HuH-7 (cell line): Measurements from ENCODE around the gene ETV7.
"Not testable (repeated sequence)": the region's sequence is repeated elsewhere in the genome, so short reads cannot be mapped to it uniquely, and the experiment has no call there.

Source experiments
- DNase-seq: peaks from one replicate; pipeline ENCODE4 v3.0.0; 2011; ENCODE audit warnings: low spot score

ETV7 gene

DNA sequence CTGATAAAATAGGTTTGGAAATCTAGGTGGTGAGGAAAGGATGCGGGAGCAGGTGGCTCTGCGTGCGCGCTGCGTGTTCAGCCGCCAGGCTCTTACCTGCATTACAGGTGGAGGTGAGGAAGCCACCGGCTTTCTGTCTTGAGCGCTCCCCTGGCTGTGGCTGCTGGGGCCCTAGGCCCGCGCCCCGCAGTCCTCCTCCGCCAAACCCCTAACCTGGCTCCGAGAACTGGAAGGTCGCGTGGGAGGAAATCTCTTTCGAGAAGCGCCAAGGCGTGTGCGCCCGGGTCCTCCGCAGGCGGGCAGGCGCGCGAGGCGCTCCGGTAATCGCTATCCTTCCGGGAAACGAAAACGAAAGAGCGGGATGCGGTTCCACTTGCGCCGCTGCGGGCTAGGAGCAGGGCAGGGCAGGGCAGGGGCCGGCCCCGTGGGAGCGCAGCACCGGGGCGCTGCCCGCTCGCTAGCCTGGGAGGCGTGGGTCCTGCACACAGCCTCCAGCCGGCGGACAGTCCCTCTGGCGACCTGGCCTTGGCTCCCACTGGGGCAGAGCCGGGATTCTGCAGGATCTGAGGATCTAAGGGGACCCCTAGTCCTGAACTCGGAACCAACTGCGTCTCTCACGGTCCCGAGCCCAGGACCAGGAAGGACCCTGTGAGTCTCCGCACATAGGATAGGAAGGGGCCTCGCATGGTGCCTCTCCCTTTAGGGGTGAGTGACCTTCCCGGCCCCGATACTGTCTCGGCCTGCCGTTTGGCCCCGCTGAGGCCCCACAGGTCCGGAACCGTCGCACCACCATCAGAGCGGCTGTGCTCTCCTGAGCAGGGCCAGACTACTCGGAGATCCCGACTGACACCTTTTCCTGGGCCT is at the start of gene ETV7:
ETV7 (minus strand) TSS at position 230 of the 864 bp plus-strand sequence; CDS start at position 102, 128 bp downstream.
- no peak for DNase-seq

DNA sequence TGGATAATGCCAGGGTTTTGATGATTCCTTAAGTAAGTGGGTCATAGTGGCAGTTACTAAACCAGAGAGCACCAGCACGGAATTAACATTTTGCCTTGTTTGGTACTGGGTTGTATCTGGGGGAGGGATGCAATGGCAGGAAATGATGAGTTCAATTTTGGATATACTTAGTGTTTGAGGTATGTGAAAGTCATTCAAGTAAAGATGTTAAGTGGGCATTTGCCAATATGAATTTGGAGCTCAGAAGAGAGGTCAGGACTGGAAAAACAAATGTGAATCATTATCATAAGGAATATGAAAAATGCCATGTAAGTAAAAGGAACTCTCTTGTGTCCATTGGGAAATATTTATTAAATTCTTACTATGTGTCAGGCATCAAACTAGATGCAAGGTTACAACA is 49.0 kb upstream of the ETV7 start:
- no peak for DNase-seq

DNA sequence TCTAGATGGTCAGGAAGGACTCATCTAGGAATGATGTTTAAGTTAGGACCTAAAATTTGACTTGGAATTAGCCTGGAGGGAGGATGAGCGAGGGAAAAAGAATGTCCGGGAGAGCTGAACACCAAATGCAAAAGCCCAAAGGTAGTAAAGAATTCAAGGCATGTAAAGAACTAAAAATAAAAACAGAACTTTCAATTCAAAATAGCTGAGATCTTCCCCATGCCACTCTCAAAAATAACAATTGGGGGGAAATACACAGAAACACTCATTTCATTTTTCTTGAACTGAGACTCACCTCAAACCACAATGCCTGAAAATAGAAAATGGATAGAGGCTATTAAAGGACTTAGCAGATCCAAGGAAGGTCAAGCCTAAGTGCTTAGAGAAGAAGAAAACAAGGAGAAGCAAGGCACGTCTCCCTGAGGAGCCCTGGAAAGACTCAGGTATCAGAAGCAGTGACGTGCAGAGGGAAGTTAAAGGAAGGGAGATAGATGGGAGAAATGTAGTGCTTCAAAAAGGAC is 44.7 kb upstream of the ETV7 start:
- no peak for DNase-seq

DNA sequence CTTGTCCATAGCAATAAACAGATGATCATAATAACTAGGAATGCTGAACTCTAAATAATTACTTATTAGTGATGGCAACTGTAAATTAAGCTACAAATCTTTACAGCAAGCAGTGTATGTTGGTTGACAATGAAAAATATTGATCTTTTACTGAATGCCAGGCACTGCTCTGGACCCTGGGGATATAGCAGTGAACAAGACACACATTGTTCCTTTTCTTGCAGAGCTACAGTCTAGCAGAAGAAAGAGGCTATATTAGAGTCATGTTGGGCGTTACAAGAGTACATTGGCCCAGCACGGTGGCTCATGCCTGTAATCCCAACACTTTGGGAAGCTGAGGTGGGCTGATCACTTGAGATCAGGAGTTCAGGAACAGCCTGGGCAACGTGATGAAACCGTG is 43.7 kb upstream of the ETV7 start:
- no peak for DNase-seq

DNA sequence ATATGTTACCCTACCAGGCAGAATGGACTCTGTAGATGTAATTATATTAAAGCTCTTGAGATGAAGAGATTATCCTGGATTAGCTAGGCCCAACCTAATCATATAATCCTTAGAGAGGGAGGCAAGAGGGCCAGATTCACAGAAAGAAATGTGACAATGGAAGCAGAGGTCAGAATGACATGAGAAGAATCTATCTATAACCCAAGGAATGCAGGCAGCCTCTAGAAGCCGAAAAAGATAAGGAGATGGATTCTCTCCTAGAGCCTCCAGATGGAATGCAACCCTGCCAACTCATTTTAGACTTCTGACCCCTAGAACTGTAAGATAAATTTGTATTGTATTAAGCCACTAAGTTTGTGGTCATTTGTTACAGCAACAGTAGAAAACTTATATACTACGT is 42.9 kb upstream of the ETV7 start:
- no peak for DNase-seq

DNA sequence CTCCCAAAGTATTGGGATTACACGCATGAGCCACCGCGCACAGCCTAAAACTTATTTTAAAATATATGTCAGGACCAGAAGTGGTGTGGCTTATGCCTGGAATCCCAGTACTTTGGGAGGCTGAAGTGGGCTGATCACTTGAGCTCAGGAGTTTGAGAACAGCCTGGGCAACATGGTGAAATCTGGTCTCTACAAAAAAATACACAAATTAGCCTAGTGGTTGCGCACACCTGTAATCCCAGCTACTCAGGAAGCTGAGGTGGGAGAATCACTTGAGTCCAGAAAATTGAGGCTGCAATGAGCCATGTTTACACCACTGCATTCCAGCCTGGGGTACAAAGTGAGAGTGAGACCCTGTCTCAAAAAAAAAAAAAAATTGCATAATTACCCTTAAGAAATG is 41.4 kb upstream of the ETV7 start:
- no peak for DNase-seq

DNA sequence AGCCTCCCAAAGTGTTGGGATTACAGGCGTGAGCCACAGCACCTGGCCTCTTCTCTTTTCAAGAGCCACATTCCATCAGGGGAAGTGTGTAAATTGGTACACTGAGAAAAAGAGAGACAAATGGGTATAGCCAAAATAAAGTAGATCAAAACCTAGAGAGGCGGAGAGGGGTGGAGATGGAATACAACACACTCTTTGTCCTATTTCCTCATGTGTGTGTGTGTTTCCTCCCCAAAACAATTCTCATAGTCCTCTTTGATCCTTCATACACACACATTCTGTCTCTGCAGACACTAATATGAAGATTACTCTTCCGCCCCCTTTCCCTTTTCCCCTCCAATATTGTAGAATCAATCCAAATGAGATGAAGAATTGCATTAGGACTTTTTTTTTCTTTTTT is 39.2 kb upstream of the ETV7 start:
- no peak for DNase-seq

DNA sequence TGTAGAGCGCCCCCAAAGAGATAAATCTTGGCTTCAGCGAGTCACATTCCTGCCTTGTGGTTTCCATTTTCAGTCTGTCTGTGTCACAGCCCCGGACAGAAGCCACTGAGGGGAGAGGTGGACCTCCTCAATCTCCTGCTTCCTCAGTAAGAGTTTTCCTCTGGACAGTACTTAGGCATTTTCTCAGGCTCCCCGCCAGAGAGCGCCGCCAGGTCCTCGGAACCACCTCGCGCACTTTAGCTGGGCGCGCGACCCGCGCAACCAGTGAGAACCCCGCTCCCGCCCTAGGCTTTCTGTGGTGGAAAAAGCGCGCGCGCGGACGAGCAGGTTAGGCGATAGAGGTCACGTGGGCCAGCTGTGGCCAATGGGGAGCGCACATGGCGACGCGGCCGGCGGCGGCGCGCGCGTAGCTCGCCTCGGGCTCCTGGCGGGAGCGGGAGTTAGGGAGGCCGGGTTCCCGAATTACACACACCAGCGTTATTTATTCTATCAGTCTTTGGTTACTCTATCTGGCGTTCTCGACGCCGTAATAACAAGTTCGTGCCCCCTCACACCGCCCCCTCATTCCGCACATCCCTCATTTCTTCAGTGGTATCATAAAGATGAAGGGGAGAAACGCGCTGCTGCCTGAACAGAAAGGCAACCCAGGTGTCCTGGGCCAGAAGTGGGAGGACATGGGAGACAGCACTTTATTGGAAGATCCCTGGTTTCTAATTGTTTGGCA is 35.8 kb upstream of the ETV7 start:
- peak; percentile 87 for DNase-seq

DNA sequence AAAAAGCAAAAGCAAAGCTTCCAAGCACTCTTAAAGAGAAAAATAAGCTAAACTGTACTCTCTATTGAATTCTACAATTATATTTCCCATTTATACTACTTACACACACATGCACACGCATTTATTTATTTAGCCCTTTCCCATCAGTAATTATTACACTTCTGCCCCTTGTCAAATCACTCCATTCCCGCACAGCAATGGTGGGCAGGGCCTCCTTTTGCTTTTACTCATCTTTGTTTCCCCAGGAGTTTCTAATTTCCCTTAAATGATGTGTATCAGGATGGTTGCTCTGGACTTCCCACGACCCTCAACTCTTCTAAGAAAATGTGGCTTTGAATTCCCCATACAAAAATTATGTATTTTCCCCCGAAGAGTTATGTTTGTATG is 35.2 kb upstream of the ETV7 start:
- DNase-seq, result no peak

DNA sequence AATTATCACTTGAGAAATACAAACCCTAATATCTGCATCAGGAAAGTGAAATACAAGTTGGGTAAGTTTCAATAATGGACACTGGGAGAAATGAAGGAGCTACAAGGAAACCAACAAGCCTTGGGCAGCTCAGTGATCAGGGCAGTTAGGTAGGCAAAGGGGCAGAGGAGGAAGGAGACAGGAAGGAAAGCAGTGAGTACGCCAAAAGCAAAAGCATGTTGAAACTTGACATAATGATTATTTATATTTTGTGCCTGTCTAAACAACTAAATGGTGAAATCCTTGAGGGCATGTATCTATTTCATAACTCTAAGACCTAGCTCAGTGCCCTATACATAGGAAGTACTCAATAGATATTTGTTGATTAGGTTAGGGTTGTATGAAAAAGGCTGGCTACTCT is 31.8 kb upstream of the ETV7 start:
- no peak for DNase-seq

DNA sequence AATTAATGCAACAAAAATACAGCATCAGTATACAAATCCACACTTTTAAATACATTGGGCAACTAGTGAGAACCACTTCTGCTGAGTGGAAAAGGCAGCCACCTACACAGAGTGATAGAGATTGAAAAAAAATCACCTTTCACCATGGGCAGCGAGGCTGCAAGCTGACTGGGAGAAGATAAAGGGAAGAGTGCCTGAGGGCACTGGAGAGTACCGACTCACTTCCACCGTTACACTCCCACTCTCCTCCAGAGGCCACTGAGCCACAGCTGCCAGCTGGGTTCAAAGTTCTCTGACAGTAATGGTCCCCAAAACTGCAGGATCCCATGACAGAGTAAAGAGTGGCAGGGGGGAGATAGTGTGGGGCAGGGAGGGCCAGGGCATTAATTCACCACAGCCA is 31.1 kb upstream of the ETV7 start:
- DNase-seq, result no peak

DNA sequence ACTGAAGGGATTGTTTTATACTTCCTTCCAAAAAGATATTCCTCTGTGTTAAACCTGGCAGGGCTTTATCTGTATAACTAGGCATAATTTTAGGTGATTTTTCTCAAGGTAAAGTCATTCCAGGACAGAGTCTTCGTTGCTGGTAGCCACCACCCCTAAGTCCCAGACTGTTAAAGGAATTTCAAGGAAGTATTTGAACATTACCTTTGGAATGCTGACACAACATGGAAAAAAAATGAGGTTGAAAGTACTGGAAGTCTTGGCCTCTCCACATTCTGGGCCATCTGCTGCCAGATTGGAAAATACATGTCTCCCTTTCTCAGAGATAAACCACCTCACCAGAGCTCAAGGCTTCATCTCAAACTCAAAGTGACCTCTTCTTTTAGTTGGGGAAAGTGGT is 27.0 kb upstream of the ETV7 start:
- DNase-seq, result no peak

DNA sequence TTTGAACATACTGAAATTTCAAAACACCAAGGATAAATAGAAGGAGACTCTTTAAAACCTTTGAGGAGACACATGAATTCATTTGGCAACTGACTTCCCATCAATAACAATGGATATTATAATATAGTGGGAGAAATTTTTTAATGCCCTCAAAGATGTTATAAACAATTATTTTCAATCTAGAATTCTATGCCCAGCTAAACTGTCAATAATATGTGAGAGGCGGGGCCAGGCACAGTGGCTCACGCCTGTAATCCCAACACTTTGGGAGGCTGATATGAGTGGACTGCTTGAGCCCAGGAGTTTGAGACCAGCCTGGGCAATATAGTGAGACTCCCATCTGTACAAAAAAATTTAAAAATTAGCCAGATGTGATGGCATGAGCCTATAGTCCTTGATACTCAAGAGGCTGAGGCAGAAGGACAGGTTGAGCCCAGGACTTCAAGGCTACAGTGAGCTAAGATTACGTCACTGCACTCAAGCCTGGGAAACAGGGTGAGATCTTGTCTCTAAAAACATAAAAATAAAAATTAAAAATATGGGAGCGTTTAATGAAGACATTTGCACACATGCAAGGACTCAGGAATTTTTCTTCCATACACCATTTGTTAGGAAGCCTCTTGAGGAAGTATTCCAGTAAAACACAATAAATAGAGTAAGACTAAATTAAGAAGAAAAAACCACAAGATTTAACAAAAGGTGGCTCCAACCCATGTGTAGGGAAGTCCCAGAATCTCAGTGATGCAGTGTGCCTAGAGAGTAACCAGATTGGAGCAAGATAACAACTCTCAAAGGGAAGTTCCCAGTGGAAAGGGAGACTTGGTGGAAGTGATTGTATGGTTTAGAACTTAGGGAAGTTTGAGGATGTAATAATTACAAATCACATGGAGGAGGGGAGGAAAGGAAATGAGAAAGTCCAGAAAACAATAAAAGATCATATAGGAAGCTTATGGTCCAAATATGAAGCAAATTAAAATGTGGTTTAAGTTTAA is 26.3 kb upstream of the ETV7 start:
- DNase-seq, result no peak

DNA sequence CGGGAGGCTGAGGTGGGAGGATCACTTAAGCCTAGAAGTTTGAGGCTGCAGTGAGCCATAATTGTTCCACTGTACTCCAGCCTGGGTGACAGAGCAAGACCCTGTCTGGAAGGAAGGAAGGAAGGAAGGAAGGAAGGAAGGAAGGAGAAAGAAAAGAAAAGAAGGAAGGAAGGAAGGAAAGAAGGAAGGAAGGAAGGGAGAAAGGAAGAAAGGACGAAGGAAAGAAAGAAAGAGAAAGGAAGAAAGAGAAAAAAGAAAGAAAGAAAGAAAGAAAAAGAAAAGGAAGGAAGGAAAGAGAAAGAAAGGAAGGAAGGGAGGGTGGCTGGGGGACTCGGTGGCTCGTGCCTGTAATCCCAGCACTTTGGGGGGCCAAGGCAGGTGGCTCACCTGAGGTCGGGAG is 22.2 kb upstream of the ETV7 start:
- DNase-seq, result not testable (repeated sequence)

DNA sequence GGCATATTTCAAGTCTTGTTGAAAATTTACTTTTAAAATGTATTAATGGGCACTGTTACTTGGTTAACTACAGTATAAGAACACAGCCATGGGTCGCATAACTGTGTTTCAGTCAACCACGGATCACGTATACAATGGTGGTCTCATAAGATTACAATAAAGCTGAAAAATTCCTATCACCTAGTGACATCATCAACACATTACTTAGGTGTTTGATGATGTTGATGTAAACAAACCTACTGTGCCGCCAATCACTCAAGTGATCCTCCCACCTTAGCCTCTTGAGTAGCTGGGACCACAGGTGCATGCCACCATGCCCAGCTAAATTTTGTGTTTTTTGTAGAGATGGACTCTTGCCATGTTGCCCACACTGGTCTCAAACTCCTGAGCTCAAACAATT is 16.7 kb upstream of the ETV7 start:
- DNase-seq, result no peak

DNA sequence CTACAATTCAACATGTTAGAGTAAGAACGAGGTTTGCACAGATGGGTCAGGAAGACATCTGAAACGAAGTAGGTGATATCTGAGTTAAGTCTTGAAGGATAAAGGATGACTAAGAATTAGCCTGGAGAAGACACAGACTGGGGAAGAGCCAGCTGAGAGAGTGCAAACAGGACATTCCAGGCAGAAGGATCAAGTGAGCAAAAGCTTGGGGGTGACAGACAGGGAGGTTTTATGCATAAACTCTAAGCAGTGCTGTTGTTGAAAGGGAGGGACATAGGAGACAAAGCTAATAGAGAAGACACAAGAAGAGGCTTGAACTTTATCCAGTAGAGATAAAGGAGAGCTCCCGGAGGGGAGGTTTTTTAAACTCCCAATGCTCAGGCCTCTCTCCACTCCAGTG is 15.0 kb upstream of the ETV7 start:
- DNase-seq, result no peak

DNA sequence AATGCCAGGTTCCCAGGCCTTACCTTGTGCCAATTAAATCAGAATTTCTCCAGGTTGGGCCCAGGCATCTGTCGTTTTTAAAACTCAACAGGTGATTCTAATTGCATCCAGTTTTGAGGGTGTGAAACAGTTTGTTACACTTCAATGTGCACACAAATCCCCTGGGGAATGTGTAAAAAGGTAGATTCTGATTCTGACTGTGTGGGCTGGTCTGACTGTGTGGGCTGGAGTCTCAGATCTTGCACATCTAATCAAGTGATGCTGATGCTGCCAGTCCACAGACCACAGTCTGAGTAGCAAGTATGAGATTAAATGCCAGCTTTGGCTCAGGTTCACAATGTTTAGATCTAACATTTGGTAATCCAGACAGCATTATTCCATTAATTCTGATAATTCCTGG is 12.5 kb upstream of the ETV7 start:
- no peak for DNase-seq

DNA sequence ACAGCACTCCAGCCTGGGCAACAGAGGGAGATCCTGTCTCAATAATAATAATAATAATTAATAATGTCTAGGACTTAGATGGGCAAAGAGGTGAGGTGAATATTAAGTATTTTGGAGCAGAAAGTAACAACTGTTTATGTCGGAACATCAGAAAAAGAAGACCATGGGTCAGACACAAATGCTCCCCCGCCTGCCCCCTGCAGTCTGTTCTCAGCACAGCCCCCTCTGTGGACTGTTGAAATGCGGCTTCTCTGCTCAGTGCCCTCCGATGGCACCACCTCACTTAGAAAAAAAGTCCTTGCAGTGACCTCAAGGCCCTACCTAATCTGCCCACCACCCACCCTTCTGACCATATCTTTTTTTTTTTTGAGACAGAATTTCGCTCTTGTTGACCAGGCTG is 5.2 kb upstream of the ETV7 start:
- DNase-seq, result no peak

DNA sequence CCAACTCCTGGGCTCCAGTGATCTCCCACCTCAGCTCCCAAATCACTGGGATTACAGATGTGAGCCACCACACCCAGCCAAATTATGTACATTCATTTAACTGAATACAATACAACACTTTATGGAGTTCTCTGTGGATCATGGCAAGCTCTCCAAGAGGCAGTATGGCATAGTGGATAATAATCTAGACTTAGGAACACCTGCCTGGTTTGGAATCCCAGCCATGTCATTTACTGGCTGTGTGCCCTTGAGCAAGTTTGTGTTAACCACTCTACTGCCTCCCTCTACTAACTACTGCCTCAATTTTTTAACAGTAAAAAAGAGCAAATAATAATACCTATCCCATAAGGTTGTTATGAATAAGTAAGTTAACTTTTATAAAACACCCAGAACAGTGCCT is 1.9 kb upstream of the ETV7 start:
- no peak for DNase-seq

DNA sequence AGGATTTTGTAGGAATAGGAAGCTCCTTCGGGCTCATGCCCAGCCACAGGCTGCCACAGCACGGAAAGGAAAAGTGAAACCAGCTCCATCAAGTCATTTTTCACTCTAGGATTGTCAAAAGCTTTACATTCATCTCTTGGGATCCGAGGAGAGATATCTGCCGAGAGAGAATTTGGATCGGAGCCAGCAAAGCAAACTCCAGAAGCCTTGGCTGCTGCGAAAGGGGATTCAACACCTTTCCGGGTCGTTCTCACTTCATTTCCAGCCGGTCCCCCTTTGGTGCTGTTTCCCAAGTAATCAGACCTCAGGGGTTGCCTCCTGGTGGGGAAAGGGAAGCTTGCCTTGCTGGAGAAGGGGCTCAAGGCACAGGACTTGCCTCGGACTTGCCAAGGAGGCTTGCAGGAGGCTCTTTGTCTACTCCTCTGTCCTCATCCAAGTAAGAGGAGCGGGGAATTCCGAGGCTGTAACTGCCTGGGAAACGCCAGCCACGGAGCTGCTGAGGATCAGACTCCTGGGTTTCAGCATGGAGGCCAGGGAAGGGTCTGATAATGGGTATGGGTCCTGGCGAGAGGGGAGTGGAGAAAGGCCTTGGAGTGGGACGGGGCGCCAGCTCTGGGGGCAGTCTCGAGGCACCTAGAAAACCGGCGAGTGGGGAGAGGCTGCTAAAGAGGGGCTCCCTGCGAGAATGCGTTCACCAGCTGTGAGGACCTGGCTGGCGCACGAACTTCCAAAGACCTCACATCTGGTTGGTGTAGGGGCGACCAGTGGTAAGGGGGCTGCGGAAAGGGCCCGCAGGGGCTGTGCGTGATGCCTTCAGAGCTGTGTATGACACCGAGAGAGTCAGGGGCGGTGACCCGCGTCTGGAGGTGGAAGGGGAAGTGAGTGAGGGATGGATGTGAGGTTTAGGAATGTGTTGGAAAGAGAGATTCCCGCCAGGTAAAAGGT is 702 bp downstream of the ETV7 start:
- DNase-seq, result peak; percentile 44

DNA sequence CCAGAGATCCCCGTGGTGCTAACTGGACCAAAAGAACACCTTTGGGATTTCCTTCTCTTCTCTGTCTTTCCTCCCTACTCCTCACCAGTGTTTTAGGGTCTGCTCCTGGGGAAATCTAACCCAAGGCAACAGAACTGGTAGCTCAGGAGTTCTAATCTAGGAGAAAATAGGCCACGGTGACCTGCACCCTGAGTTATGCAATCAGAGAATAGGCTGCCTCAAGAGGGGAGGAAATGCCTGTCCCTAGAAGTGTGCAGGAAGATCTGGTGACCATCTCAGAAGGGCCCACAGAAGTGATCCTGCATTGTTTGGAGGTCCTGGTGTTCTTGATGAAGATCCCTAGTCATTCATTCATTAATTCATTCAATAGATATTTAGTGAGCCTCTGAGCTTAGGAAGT is 3.4 kb downstream of the ETV7 start:
- DNase-seq, result no peak
